ENCODE data around the gene TMEM17. TPM values are rescaled to one million over a fixed set of nuclear protein-coding genes. Genes with fewer than 3 reads are reported as not detected.

TMEM17 gene
- polyA plus RNA-seq, 1 of the 3 experiments (the other 2 are of a cell fraction) = 5.5 TPM

DNA sequence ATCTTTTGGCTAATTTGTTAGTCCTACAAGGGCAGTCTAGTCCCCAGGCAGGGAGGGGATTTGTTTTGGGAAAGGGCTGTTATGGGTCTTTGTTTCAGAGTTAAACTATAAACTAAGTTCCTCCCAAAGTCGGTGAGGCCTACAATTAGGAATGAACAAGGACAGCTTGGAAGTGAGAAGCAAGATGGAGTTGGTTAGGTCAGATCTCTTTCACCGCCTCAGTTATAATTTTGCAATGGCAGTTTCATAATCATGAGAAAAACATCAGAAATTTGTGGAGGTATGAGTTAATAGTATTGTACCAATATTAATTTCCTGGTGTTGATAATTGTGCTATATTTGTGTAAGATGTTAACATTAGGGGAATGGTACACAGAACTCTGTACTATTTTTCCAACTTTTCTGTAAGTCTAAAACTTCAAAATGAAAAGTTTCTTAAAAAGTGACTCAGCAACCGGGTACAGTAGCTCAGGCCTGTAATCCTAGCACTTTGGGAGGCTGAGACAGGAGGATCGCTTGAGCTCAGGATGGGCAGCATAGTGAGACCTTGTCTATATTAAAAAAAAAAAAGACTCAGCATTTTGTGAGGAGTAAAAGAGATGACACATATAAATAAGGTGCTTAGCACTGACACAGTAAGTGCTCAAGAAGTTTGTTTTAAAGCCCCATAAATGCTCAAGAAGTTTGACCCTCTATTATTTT lies 40.8 kb downstream of the TMEM17 start:
- no peaks in the 10 kb centered on the region for H3K27me3 ChIP-seq (ENCODE audit: insufficient read depth)
- no peak for TF ChIP-seq NRF1 (IDR thresholded peaks at IDR 0.05; ENCODE audit: low read depth, low read length)
- TF ChIP-seq, protein P1, sequence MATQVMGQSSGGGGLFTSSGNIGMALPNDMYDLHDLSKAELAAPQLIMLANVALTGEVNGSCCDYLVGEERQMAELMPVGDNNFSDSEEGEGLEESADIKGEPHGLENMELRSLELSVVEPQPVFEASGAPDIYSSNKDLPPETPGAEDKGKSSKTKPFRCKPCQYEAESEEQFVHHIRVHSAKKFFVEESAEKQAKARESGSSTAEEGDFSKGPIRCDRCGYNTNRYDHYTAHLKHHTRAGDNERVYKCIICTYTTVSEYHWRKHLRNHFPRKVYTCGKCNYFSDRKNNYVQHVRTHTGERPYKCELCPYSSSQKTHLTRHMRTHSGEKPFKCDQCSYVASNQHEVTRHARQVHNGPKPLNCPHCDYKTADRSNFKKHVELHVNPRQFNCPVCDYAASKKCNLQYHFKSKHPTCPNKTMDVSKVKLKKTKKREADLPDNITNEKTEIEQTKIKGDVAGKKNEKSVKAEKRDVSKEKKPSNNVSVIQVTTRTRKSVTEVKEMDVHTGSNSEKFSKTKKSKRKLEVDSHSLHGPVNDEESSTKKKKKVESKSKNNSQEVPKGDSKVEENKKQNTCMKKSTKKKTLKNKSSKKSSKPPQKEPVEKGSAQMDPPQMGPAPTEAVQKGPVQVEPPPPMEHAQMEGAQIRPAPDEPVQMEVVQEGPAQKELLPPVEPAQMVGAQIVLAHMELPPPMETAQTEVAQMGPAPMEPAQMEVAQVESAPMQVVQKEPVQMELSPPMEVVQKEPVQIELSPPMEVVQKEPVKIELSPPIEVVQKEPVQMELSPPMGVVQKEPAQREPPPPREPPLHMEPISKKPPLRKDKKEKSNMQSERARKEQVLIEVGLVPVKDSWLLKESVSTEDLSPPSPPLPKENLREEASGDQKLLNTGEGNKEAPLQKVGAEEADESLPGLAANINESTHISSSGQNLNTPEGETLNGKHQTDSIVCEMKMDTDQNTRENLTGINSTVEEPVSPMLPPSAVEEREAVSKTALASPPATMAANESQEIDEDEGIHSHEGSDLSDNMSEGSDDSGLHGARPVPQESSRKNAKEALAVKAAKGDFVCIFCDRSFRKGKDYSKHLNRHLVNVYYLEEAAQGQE (IDR thresholded peaks at IDR 0.05; ENCODE audit: low read depth, low read length) = no peak
- TF ChIP-seq, protein P2, sequence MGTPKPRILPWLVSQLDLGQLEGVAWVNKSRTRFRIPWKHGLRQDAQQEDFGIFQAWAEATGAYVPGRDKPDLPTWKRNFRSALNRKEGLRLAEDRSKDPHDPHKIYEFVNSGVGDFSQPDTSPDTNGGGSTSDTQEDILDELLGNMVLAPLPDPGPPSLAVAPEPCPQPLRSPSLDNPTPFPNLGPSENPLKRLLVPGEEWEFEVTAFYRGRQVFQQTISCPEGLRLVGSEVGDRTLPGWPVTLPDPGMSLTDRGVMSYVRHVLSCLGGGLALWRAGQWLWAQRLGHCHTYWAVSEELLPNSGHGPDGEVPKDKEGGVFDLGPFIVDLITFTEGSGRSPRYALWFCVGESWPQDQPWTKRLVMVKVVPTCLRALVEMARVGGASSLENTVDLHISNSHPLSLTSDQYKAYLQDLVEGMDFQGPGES (IDR thresholded peaks at IDR 0.05; ENCODE audit: low read depth, low read length) = no peak
- H3K36me3 ChIP-seq (replicated peaks in 1 of 2; ENCODE audit: control insufficient read depth in 1 of 2, insufficient read depth in 2 of 2, low read length in 1 of 2) = no peaks in the 10 kb centered on the region
- no peak overlapping the region for H3K4me3 ChIP-seq (ENCODE audit: low read depth in 2 of 2, low read length in 1 of 2)
- 97% methylated on average over 4 of the region's 4 CpGs for WGBS (ENCODE audit: low lambda C conversion rate)
- H3K4me1 ChIP-seq (ENCODE audit: control insufficient read depth in 1 of 2, insufficient read depth in 2 of 2, low read depth in 1 of 2, low read length in 1 of 2) = no peaks in the 10 kb centered on the region; a peak in 1 of 4 replicates
- no peaks in the 10 kb centered on the region for H3K79me2 ChIP-seq (ENCODE audit: insufficient read depth)
- no peaks in the 10 kb centered on the region for H3K9me3 ChIP-seq
- no peak overlapping the region for H3K4me2 ChIP-seq
- no peaks in the 10 kb centered on the region for H4K20me1 ChIP-seq (ENCODE audit: insufficient read depth)
- no peak for DNase-seq
- no peaks in the 10 kb centered on the region for H3K9me2 ChIP-seq
- H2AFZ ChIP-seq (ENCODE audit: low read depth) = no peak overlapping the region
- H3K27ac ChIP-seq (ENCODE audit: low read depth in 2 of 2, low read length in 1 of 2) = no peak overlapping the region
- H3F3A ChIP-seq (replicated peaks; ENCODE audit: insufficient read depth) = no peaks in the 10 kb centered on the region
- CTCF ChIA-PET = interaction anchor here (2.6 kb wide), 1 partner anchor 8 kb away, joined by 20 read pairs; no protein-coding TSS in a partner anchor
- POLR2A ChIA-PET = no interaction called here
- H3K9ac ChIP-seq = no peak overlapping the region

DNA sequence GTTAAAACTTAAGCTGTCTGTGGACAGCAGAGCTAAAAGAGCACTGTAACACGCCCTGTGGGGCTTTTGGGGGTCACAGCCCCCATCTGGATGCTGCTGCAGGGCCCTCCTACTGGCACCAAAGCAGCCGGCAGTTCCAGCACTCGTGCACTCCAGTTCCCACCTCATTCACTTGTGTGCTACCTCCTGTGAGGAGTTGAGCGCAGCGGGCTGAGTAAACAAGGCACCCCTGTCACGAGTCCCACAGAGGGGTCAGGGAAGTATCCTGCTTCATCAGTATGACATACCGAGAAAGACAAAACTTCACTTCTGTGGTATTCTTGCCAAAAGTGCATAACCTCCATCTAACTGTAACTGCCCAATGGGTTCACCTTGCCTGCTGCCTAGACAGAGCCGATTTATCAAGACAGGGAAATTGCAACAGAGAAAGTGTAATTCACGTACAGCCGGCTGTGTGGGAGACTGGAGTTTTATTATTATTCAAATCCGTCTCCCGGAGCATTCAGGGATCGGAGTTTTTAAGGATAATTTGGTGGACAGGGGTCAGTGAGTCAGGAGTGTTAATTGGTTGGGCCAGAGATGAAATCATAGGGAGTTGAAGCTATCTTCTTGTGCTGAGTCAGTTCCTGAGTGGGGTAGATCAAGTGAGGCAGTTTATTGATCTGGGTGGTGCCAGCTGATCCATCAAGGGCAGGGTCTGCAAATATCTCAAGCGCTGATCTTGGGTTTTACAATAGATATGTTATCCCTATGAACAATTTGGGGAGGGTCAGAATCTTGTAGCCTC lies 41.6 kb downstream of the TMEM17 start:
- no peaks in the 10 kb centered on the region for H3K79me2 ChIP-seq (ENCODE audit: insufficient read depth)
- TF ChIP-seq TAF1 (IDR thresholded peaks at IDR 0.05; ENCODE audit: borderline replicate concordance, low read depth, low read length) = no peak
- TF ChIP-seq RXRA (IDR thresholded peaks at IDR 0.05; ENCODE audit: borderline replicate concordance, low read depth) = no peak
- TF ChIP-seq MEF2A (IDR thresholded peaks at IDR 0.05; ENCODE audit: borderline replicate concordance, low read depth) = no peak
- no peak for TF ChIP-seq GATA2 (CRISPR knock-in tag; IDR thresholded peaks at IDR 0.05)
- ChIA-PET CTCF (interaction anchor here (0.6 to 14.0 kb wide), 3 partner anchors 8 to 309 kb away, joined by 3 to 304 read pairs (median 20); no protein-coding TSS in a partner anchor), POLR2A (no interaction called here)
- H3K36me3 ChIP-seq (replicated peaks in 1 of 2; ENCODE audit: control insufficient read depth in 1 of 2, insufficient read depth in 2 of 2, low read length in 1 of 2) = no peaks in the 10 kb centered on the region
- no peaks in the 10 kb centered on the region for H4K20me1 ChIP-seq (ENCODE audit: insufficient read depth)
- H3K9me2 ChIP-seq = no peaks in the 10 kb centered on the region
- WGBS (ENCODE audit: low lambda C conversion rate) = 91% methylated on average over 7 of the region's 14 CpGs
- no peak overlapping the region for H3K27ac ChIP-seq (ENCODE audit: low read depth in 2 of 2, low read length in 1 of 2)
- no peak overlapping the region for H3K9ac ChIP-seq
- H3K27me3 ChIP-seq (ENCODE audit: insufficient read depth) = no peaks in the 10 kb centered on the region
- H3K4me1 ChIP-seq (ENCODE audit: control insufficient read depth in 1 of 2, insufficient read depth in 2 of 2, low read depth in 1 of 2, low read length in 1 of 2) = no peaks in the 10 kb centered on the region; a peak in 1 of 4 replicates
- DNase-seq = no peak
- no peaks in the 10 kb centered on the region for H3F3A ChIP-seq (replicated peaks; ENCODE audit: insufficient read depth)
- no peak overlapping the region for H3K4me2 ChIP-seq
- H3K4me3 ChIP-seq (ENCODE audit: low read depth in 2 of 2, low read length in 1 of 2) = no peak overlapping the region
- H2AFZ ChIP-seq (ENCODE audit: low read depth) = no peak overlapping the region
- H3K9me3 ChIP-seq = no peaks in the 10 kb centered on the region

All from SK-N-SH (cell line).